Stomach (tissue), 4 donors: ENCODE results near the gene PI4K2B.

Experiments used
- CTCF ChIP-seq, 7 experiments: fragments of 450-650 bp in 4 of 7; fragments of 200-600 bp in 3 of 7; sonication (generic) in 3 of 7; IDR thresholded peaks; one replicate each; pipeline ENCODE4 v1.5.1; 2016 to 2019; ENCODE audit warnings: antibody characterized with exemption in 7 of 7, control low read depth in 2 of 7, mild to moderate bottlenecking in 1 of 7
- EP300 ChIP-seq: sonication (generic); formaldehyde crosslinking; IDR thresholded peaks from one replicate; pipeline ENCODE4 v1.6.1; 2017; ENCODE audit warnings: antibody characterized with exemption

DNA sequence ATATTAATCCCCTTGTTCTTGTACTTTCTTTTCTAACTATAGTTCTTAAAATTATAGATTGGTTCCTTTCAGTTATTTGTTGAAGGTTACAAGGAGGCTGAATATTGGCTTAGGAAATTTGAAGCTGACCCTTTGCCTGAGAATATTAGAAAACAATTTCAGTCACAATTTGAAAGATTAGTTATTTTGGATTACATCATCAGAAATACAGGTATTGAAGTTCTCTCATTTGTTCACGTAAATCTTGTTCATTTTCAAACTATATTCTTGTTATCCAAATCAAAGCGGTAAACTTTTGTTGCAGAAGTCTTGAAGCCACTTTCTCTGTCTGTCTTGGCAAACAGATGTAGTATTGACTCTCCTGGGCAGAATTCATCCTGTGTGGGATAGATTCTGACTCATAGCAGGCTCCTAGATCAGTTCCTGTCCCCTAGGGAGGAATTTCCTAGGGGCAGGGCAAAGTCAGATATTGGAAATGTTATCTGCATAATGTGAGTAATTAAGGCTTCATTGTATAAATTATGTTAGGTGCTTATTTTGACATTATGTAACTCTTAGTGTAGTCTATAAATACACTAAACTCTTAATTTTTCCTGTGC is 25.2 kb downstream of the PI4K2B start:
- TF ChIP-seq CTCF (IDR thresholded peaks at IDR 0.05) (no peak), EP300 (no peak)
